Peyer's patch (tissue), 4 donors: ENCODE results near the gene SYNPO2. TPM values are rescaled to one million over a fixed set of nuclear protein-coding genes. Genes with fewer than 3 reads are reported as not detected.

ENCODE experiments used
- DNase-seq, 3 donors: peaks; one replicate each; pipeline ENCODE4 v3.0.0-alpha.2; 2017 to 2019
- H3K27ac ChIP-seq, 4 donors: fragments of 200-600 bp; sonication (generic); one replicate each; pipeline ENCODE4 v1.5.1; 2016 to 2019
- H3K27me3 ChIP-seq, 2 donors: fragments of 200-600 bp; sonication (generic); one replicate each; pipeline ENCODE4 v1.5.1; 2019
- H3K36me3 ChIP-seq, 3 donors: fragments of 200-600 bp; sonication (generic); one replicate each; pipeline ENCODE4 v1.5.1; 2016 to 2019
- H3K4me1 ChIP-seq, 4 donors: fragments of 200-600 bp; sonication (generic); one replicate each; pipeline ENCODE4 v1.5.1; 2016 to 2019
- H3K4me3 ChIP-seq, 4 donors: fragments of 200-600 bp; sonication (generic); 1 replicate in 3 of 4; 2 replicates in 1 of 4; pipeline ENCODE4 v1.5.1; 2016 to 2019; ENCODE audit warnings: mild to moderate bottlenecking in 1 of 4
- H3K9me3 ChIP-seq, 4 donors: fragments of 200-600 bp; sonication (generic); one replicate each; pipeline ENCODE4 v1.5.1; 2016 to 2019; ENCODE audit warnings: mild to moderate bottlenecking in 1 of 4
- POLR2A ChIP-seq, 2 donors: fragments of 450-650 bp; IDR thresholded peaks; one replicate each; pipeline ENCODE4 v1.5.1; 2017; ENCODE audit warnings: antibody characterized with exemption in 2 of 2, mild to moderate bottlenecking in 2 of 2, moderate library complexity in 2 of 2
- total RNA-seq, 4 donors: library from RNA; depleted of rRNA; stranded (reverse); fragments of >200 nt; gene quantifications; one replicate each; pipeline ENCODE4 v1.1.0, GENCODE V29; 2016
- TF ChIP-seq, protein P1 (sequence below), 6 experiments: fragments of 450-650 bp in 4 of 6; fragments of 200-600 bp in 2 of 6; sonication (generic) in 1 of 6; IDR thresholded peaks; one replicate each; pipeline ENCODE4 v1.5.1; 2017 to 2019; ENCODE audit warnings: antibody characterized with exemption in 6 of 6, mild to moderate bottlenecking in 3 of 6, moderate library complexity in 1 of 6

SYNPO2 gene
- total RNA-seq, 4 donors from 2014 or later: 24.9 to 77.6 (median 41.1) TPM

- TF ChIP-seq, protein P1, sequence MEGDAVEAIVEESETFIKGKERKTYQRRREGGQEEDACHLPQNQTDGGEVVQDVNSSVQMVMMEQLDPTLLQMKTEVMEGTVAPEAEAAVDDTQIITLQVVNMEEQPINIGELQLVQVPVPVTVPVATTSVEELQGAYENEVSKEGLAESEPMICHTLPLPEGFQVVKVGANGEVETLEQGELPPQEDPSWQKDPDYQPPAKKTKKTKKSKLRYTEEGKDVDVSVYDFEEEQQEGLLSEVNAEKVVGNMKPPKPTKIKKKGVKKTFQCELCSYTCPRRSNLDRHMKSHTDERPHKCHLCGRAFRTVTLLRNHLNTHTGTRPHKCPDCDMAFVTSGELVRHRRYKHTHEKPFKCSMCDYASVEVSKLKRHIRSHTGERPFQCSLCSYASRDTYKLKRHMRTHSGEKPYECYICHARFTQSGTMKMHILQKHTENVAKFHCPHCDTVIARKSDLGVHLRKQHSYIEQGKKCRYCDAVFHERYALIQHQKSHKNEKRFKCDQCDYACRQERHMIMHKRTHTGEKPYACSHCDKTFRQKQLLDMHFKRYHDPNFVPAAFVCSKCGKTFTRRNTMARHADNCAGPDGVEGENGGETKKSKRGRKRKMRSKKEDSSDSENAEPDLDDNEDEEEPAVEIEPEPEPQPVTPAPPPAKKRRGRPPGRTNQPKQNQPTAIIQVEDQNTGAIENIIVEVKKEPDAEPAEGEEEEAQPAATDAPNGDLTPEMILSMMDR (IDR thresholded peaks at IDR 0.05): no peak
- no peak for TF ChIP-seq POLR2A (IDR thresholded peaks at IDR 0.05)
- no peak for DNase-seq
- Histone ChIP-seq H3K27ac (no peak overlapping the region), H3K36me3 (no peaks in the 10 kb centered on the region), H3K27me3 (no peaks in the 10 kb centered on the region), H3K4me3 (no peak overlapping the region), H3K4me1 (peaks cover 0 to 13% (median 0%) of the 10 kb centered on the region in 4 donors), H3K9me3 (no peaks in the 10 kb centered on the region)
Observed at GRCh38 chr4:119082661-119083060, 194.0 kb downstream of the SYNPO2 start.

- no peak for DNase-seq
- TF ChIP-seq POLR2A (IDR thresholded peaks at IDR 0.05): no peak
- TF ChIP-seq, protein P1 (IDR thresholded peaks at IDR 0.05): no peak
- H3K9me3 ChIP-seq: no peaks in the 10 kb centered on the region
- H3K4me1 ChIP-seq: peaks cover 0 to 13% (median 0%) of the 10 kb centered on the region in 4 donors
- no peak overlapping the region for H3K4me3 ChIP-seq
- no peak overlapping the region for H3K27ac ChIP-seq
- H3K36me3 ChIP-seq: no peaks in the 10 kb centered on the region
- no peaks in the 10 kb centered on the region for H3K27me3 ChIP-seq
Observed at GRCh38 chr4:119084513-119084912, 195.9 kb downstream of the SYNPO2 start.

DNA sequence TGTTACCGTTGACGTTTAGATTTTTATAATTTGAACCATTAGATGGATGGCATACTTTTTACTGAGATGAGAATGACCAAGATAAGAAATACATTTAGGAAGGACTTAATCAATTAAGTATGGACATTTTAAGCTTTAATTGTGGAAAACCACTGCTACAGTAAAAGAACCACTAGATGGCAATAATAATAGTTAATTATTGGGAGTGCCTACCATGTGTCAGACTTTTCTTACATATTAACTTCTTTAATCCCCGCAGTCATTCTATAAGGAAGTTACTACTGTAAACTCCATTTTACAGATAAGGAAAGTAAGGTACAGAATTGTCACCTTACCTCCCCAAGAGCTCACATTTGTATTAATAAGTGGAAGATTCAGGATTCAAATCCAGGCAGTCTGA lies 198.5 kb downstream of the SYNPO2 start:
- no peak for TF ChIP-seq POLR2A (IDR thresholded peaks at IDR 0.05)
- TF ChIP-seq, protein P1 (IDR thresholded peaks at IDR 0.05): peak in 4 of 6 experiments; percentile 18 to 67 (median 49)

DNA sequence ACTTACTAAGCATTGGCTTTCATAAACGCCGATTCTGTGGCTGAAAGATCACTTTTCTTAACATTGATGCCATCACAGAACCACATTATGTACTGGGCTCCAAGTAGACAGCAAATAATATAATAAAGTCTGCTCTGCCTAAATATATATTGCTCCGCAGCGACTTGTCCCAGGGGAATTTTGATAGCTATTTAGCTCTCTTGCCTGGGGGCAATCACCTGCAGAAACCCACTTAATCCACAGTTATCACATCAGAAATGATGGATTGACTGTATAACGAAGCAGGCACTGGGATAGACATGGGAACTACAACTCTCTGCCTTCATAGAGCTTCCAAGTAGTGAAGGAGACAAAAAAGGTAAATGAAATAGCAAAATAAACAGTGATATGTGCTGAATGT lies 199.0 kb downstream of the SYNPO2 start:
- Histone ChIP-seq H3K9me3 (no peaks in the 10 kb centered on the region), H3K4me1 (peaks cover 0 to 13% (median 0%) of the 10 kb centered on the region in 4 donors), H3K4me3 (no peak overlapping the region), H3K27ac (peak overlapping the region in 1 of 4 donors; percentile 50), H3K27me3 (no peaks in the 10 kb centered on the region), H3K36me3 (no peaks in the 10 kb centered on the region)
- no peak for TF ChIP-seq POLR2A (IDR thresholded peaks at IDR 0.05)
- TF ChIP-seq, protein P1 (IDR thresholded peaks at IDR 0.05): no peak
- DNase-seq: no peak

More for the DNA sequence above, 198.5 kb downstream of the SYNPO2 start:
- no peak overlapping the region for H3K4me3 ChIP-seq
- H3K27ac ChIP-seq: peak overlapping the region in 1 of 4 donors; percentile 50
- H3K36me3 ChIP-seq: no peaks in the 10 kb centered on the region
- H3K27me3 ChIP-seq: no peaks in the 10 kb centered on the region
- H3K9me3 ChIP-seq: no peaks in the 10 kb centered on the region
- no peak for DNase-seq
- peaks cover 0 to 13% (median 0%) of the 10 kb centered on the region in 4 donors for H3K4me1 ChIP-seq

DNA sequence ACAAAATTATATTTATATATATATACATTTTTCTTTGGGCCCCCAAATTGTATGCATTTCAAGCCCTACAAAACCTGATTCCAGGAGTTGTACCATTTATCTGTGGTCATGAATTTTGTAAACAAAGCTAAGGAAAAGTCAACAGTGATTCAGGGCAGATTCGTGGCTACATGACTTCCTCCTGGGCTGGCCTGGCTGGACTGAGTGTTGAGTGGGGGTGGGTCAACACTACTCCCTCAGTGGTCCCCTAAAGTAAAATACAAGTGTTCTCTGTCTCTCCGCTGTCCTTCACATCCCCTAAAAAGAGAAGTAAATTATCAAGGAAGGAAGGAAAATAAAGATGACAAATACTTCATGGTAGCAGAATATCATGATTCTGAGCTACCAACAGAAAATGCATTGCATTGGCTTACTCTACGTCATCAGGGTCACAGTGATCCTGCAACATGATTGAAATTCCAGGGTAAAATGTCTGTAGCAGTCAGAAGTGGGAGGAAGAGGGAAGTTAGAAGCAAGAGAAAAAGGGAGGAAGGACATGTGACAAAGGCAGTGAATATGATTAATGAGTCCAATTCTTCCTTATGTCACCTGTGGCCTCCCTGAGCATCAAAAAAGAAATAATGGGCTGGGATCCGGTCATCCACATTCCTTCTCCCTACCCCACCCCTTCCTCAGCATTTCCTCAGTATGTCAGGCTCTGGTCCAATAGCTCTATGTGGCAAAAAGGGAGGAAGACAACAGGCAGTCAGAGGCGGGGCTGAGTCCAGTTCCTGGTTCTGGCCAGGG lies 204.6 kb downstream of the SYNPO2 start:
- DNase-seq: no peak
- TF ChIP-seq POLR2A (IDR thresholded peaks at IDR 0.05): no peak
- TF ChIP-seq, protein P1 (IDR thresholded peaks at IDR 0.05): no peak
- Histone ChIP-seq H3K9me3 (no peaks in the 10 kb centered on the region), H3K27ac (peak overlapping the region in 1 of 4 donors; percentile 5), H3K4me1 (no peaks in the 10 kb centered on the region), H3K4me3 (no peak overlapping the region), H3K27me3 (no peaks in the 10 kb centered on the region), H3K36me3 (no peaks in the 10 kb centered on the region)
